Superior temporal gyrus (tissue), 1 donor: ENCODE measurements around the gene PNPO.
A peak's percentile ranks its signal among the peaks of the same experiment; 100 is the strongest.

Experiments
- DNase-seq: peaks from one replicate; pipeline ENCODE4 v3.0.0-alpha.2; 2016; ENCODE audit errors: extremely low spot score

The PNPO gene

DNA sequence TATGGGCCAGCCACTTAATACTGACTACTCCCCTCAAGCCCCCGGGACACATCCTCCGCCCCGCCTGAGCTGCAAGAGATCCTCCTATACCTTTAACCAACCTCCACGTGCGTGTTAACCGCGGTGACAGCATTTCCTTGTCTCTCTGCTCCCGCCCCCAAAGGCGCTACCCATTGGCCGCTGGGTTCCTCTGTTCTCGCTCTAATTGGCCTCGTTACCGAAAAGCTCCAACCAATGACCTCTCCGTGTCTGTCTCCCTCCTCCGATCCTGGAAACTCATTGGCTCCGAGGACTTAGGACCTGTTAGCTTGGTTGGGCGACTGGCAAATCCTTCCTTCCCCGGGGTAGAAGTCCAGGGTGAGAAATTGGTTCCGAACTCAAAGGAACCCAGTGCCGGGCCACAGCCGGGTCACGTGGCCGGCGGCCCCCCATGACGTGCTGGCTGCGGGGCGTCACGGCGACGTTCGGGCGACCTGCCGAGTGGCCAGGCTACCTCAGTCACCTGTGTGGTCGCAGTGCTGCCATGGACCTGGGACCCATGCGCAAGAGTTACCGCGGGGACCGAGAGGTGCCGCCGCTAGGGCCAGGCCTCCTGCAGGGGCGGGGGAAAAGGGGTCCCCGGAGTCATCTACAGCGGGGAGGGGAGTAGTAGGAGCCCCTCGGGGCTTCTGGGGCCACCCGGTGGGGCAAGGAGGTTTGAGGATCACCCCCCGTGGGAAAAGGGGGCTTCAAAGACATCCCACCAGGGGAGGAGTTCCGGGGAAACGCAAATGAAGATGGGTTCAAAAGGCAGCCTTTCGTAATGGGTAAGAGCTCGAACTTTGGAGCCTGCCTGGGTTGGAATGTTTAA, at the start of gene PNPO:
PNPO (plus strand) TSS at position 326 of the 850 bp plus-strand sequence; CDS start at position 431, 105 bp downstream.
- peak; percentile 99 for DNase-seq

DNA sequence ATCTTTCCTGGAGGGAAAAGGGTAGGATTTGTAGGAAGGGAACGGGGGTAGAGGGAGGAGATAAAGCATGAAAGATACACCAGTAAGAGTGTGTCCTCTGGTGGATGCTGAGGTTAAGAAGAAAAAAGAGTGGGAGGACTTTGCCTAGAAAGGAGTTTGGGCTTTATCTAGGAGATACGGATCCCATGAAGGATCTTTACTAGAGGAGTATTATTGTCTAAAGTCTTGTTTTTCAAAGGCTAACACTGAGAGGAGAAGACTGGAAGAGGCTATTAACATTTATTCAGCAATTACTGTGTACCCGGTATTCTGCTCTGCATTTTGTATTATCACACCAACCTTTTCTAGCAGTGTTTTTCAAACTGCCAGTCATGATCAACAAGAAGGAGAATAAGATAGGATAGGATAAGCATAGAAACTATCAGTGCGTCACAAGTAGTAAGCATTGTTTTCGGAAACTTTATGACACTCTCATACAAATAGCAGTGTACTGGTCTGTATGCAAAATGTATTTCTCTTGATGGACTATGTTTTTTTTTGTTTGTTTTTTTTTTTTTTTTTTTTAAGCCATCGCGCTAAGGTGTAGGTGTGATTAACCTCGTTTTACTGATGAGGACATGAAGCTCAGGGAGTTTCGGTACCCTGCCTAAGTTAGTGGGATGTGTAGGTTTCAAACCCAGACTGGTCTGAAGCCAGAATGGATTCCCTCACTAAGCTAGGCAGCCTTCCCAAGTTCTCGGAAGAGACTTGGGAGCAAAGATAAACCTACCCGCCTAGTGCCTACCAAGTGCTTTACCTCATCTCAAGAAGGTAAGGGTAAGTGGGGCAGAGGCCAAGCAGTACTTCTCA, 46.6 kb upstream of the PNPO start:
- no peak for DNase-seq

GRCh38 chr17:47895347-47895855, 46.0 kb upstream of the PNPO start:
- no peak for DNase-seq

- DNase-seq: peak; percentile 100
Measured at GRCh38 chr17:47895856-47896671, 45.3 kb upstream of the PNPO start, which contains the start of gene SP2. Gene SP2, plus strand, starts transcription at chr17:47896236. Its CDS starts 51 bp downstream, at chr17:47896287.

DNA sequence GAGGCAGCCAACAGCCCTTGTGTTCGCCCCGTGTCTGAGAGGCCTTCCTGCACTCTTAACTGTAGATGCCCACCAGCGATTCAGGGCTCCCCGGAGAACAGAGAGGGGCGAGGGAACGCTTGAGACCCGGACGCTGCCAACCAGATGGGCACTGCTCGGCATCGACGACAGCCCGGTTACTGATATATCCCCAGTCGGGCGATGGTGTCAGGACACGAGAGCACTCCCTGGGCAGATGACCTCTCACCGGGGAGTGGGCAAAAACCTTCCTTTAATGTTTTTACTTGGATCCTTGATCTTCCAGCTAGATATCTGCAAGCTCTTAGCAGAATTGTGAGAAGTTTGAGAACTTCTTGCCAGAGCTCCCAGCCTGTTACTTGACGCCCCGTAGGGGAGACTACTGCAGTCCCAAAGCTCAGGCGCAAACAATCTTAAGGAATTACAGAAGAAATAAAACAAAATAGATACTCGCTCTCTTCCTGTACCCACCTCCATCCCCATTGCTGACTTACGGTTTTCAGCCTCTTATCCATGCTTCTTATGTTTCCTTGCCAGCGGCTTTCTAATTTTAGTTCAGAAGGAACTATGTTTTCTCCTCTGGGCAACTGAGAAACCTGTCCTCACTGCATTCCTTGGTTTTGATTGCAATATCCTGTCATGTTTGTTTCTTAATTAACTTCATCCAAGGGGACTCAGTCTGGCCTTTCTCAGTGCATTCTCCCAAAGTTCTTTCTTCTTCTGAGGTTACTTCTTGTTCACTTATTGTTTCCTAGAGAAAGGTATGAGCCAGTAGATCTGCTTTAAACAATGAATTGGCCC, 44.5 kb upstream of the PNPO start:
- peak; percentile 47 for DNase-seq

DNA sequence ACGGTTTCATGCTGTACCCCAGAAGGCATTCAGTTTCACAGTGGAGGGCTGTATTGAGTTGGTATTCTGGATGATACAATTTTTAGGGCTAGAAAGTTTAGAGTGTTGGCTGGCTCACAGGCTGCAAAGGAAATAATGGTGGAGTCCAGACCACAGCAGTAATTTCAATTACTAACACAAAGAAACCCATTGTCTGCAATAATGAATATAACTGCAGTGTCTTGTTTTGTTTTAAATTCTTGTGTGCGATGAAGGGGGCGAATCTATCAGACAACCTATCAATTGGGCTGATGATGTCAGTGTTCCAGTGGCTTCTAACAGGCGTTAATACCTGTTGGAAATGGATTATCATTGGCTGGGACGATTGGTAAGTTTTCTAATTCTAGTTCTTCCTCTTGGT, 43.8 kb upstream of the PNPO start:
- DNase-seq: peak; percentile 26

DNA sequence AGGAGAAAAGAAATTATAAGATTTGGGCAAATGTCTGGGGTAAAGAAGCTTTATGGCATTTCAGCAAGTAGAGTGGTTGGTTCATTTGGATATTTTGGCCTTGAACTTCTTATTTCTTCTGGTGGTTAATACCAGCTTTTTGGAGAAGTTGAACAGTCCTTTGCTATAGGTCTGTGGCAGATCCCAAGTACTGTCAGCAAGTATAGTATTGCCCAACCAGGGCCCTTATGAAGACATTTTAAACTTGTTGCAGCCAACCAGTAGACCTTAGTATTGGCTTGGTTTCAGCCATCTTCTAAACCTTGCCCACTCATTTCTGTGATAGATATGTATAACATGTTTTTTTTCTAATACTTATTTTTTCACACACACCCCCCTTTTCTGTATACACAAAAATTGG, 43.1 kb upstream of the PNPO start:
- DNase-seq: peak; percentile 2

GRCh38 chr17:47899643-47900042, 41.7 kb upstream of the PNPO start:
- no peak for DNase-seq

- DNase-seq: no peak
Measured at GRCh38 chr17:47901423-47901822, 39.9 kb upstream of the PNPO start.

- DNase-seq: no peak
Measured at GRCh38 chr17:47902039-47902744, 39.2 kb upstream of the PNPO start.

GRCh38 chr17:47905221-47905733, 36.1 kb upstream of the PNPO start:
- peak; percentile 90 for DNase-seq

DNA sequence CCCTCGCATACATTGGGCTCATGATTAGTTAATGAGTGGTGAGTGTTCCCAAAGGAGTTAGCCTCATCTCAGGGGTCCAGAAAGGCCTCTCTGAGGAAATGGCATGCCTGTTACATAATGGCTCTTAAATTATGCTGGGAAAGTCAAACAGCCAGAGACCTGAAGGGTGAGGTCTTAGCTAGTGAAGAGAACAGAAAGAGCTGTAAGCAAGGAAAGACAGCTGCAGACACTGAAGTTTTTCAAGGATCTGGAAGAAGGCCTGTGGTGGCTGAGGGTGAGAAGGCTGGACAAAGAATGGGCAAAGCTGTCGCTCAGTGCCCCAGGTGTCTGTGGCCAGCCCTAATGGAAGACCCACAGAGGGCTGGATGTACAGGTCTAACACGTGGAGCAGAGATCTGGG, 34.9 kb upstream of the PNPO start:
- DNase-seq: no peak

DNA sequence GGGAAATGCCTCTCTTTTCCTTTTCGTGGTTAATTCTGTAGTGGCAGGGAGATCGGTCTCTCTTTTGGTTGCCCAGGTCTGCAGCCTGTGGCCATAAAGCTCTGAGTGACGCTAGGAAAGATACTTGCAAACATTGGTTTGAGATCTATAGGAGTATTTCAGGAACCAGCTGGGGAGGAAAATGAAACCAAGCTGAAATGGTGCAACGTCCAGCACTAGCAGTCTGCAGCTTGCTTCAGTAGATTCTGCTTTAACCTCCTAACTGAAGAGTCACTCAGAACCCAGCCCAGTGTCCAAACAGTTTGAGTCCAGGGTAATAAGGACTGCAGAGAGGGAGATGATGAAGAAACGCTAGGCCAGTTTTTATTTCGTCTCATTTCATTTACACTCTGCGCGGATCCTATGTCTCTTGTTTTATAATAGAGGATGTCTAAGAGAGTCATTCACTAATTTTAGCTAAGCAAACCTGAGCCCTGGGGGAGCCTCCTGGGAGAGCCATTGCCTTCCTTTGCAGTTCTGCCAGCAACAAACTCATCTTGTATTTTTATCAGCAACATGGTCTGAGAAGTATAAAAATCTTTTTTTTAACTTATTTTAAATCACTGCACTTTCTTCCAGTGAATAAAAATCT, 33.3 kb upstream of the PNPO start:
- peak; percentile 48 for DNase-seq

- DNase-seq: no peak
Measured at GRCh38 chr17:47913050-47913449, 28.3 kb upstream of the PNPO start.

GRCh38 chr17:47914306-47914948, 26.9 kb upstream of the PNPO start:
- DNase-seq: no peak

DNA sequence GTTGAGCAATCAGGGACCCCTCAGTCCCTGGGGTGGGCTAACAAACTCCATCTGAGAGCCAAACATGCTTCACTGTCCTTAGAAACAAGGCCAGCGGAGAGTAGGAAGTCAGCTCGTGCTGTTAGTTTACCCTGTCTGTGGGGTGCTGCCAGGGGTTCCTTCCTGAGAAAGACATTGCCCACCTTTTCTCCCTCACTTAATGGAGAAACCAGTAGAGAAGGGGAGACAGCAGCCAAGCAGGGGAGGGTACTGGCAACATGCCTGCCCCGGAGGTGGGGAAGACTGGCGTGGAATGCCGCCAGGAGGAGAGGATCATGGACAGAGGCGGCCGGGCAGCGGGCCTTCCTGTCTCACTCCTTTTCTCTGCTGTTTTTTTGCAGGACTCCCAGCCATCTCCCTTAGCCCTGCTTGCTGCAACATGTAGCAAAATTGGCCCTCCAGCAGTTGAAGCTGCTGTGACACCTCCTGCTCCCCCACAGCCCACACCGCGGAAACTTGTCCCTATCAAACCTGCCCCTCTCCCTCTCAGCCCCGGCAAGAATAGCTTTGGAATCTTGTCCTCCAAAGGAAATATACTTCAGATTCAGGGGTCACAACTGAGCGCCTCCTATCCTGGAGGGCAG, 25.5 kb upstream of the PNPO start:
- no peak for DNase-seq

GRCh38 chr17:47916489-47917208, 24.7 kb upstream of the PNPO start:
- no peak for DNase-seq

DNA sequence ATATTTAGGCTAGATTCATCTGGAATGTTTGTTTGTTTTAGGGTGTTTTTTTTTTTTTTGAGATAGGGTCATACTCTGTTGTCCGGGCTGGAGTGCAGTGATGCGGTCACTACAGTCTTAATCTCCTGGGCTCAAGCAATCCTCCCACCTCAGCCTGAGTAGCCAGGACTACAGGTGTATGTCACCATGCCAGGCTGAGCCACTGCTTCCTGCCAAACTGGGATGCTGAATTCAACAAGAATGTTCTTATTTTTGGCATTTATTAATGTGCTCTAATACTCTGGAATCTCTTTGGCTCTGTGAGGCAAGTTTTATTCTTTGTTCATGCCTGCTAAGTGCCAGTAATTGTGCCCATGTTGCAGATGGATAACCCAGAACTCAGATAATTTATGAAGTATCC, 23.8 kb upstream of the PNPO start:
- DNase-seq: no peak
